GM23338 (cell line): Measurements from ENCODE around the gene PDE1C.

Experiments used
- CREB1 ChIP-seq: fragments of 250-450 bp; sonication (Bioruptor Pico); IDR thresholded peaks from 2 replicates; pipeline ENCODE4 v1.5.0; 2020; ENCODE audit warnings: low read depth, mild to moderate bottlenecking, moderate library complexity
- EZH2 ChIP-seq: fragments of 200-600 bp; sonication (generic); IDR thresholded peaks from one replicate; pipeline ENCODE4 v1.8.0; 2017; ENCODE audit warnings: antibody characterized with exemption, mild to moderate bottlenecking, low read depth; ENCODE audit not compliant: unreplicated experiment
- EZH2phosphoT487 ChIP-seq: fragments of 200-600 bp; sonication (generic); IDR thresholded peaks from one replicate; pipeline ENCODE4 v1.8.1; 2018; ENCODE audit warnings: antibody characterized with exemption; ENCODE audit not compliant: unreplicated experiment
- JUNB ChIP-seq: IDR thresholded peaks from one replicate; pipeline ENCODE4 v1.6.1; 2016; ENCODE audit warnings: antibody characterized with exemption; ENCODE audit not compliant: unreplicated experiment
- NANOG ChIP-seq: IDR thresholded peaks from 2 replicates; pipeline ENCODE4 v1.6.1; 2016; ENCODE audit warnings: antibody characterized with exemption, borderline replicate concordance
- POLR2AphosphoS5 ChIP-seq: IDR thresholded peaks from 2 replicates; pipeline ENCODE4 v1.6.1; 2016; ENCODE audit warnings: antibody characterized with exemption, low read depth
- STAT1 ChIP-seq: IDR thresholded peaks from one replicate; pipeline ENCODE4 v1.6.1; 2016; ENCODE audit warnings: antibody characterized with exemption; ENCODE audit not compliant: unreplicated experiment
- ZNF114 ChIP-seq: fragments of 250-450 bp; sonication (Bioruptor Pico); IDR thresholded peaks from 2 replicates; pipeline ENCODE4 v1.5.0; 2020; ENCODE audit warnings: mild to moderate bottlenecking, moderate library complexity
- ZNF331 ChIP-seq: fragments of 250-450 bp; sonication (Bioruptor Pico); IDR thresholded peaks from 2 replicates; pipeline ENCODE4 v1.5.0; 2020; ENCODE audit warnings: low read depth, mild to moderate bottlenecking, moderate library complexity
- TF ChIP-seq, protein P1 (sequence below), 2 experiments: fragments of 200-600 bp in 1 of 2; sonication (generic) in 1 of 2; conservative IDR thresholded peaks; 2 replicates each; pipeline versions ENCODE4 v1.5.1 to v1.6.1; 2016 to 2017; ENCODE audit warnings: antibody characterized with exemption in 2 of 2, low read depth in 2 of 2, mild to moderate bottlenecking in 2 of 2, moderate library complexity in 1 of 2
- TF ChIP-seq, protein P2 (sequence below): IDR thresholded peaks from one replicate; pipeline ENCODE4 v1.6.1; 2018; ENCODE audit warnings: antibody characterized with exemption; ENCODE audit not compliant: unreplicated experiment
- TF ChIP-seq, protein P3 (sequence below): IDR thresholded peaks from 2 replicates; pipeline ENCODE4 v1.6.1; 2016; ENCODE audit warnings: antibody characterized with exemption
- TF ChIP-seq, protein P4 (sequence below): fragments of 250-450 bp; sonication (Bioruptor Pico); IDR thresholded peaks from 2 replicates; pipeline ENCODE4 v1.5.0; 2020; ENCODE audit warnings: mild to moderate bottlenecking, moderate library complexity

DNA sequence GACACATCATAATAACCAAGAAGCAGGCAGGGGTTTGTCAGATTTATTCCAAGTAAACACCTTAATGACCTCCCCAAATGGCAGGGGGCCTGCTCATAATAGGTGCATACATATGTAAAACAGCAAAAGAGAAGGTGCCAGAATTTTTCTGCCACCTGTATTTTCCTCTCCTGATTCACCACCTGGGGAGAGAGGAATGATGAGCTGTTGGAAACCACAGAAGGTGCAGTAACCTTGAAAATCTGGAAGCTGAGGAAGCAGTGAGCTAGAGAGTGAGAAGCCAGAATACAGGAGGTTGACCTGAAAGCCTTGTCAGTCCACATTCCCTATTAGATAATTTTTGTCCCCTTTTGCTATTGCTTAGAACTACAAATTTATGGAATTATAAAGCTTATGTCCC, 46.2 kb upstream of the PDE1C start:
- TF ChIP-seq, protein P1, sequence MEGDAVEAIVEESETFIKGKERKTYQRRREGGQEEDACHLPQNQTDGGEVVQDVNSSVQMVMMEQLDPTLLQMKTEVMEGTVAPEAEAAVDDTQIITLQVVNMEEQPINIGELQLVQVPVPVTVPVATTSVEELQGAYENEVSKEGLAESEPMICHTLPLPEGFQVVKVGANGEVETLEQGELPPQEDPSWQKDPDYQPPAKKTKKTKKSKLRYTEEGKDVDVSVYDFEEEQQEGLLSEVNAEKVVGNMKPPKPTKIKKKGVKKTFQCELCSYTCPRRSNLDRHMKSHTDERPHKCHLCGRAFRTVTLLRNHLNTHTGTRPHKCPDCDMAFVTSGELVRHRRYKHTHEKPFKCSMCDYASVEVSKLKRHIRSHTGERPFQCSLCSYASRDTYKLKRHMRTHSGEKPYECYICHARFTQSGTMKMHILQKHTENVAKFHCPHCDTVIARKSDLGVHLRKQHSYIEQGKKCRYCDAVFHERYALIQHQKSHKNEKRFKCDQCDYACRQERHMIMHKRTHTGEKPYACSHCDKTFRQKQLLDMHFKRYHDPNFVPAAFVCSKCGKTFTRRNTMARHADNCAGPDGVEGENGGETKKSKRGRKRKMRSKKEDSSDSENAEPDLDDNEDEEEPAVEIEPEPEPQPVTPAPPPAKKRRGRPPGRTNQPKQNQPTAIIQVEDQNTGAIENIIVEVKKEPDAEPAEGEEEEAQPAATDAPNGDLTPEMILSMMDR (conservative IDR thresholded peaks at IDR 0.05; ENCODE audit: low read depth in 2 of 2) = no peak
- TF ChIP-seq EZH2phosphoT487 (no peak), CREB1 (no peak), EZH2 (no peak), POLR2AphosphoS5 (no peak), ZNF114 (CRISPR knock-in tag) (no peak), NANOG (no peak), ZNF331 (CRISPR knock-in tag) (no peak), JUNB (no peak), STAT1 (no peak)
- TF ChIP-seq, protein P2, sequence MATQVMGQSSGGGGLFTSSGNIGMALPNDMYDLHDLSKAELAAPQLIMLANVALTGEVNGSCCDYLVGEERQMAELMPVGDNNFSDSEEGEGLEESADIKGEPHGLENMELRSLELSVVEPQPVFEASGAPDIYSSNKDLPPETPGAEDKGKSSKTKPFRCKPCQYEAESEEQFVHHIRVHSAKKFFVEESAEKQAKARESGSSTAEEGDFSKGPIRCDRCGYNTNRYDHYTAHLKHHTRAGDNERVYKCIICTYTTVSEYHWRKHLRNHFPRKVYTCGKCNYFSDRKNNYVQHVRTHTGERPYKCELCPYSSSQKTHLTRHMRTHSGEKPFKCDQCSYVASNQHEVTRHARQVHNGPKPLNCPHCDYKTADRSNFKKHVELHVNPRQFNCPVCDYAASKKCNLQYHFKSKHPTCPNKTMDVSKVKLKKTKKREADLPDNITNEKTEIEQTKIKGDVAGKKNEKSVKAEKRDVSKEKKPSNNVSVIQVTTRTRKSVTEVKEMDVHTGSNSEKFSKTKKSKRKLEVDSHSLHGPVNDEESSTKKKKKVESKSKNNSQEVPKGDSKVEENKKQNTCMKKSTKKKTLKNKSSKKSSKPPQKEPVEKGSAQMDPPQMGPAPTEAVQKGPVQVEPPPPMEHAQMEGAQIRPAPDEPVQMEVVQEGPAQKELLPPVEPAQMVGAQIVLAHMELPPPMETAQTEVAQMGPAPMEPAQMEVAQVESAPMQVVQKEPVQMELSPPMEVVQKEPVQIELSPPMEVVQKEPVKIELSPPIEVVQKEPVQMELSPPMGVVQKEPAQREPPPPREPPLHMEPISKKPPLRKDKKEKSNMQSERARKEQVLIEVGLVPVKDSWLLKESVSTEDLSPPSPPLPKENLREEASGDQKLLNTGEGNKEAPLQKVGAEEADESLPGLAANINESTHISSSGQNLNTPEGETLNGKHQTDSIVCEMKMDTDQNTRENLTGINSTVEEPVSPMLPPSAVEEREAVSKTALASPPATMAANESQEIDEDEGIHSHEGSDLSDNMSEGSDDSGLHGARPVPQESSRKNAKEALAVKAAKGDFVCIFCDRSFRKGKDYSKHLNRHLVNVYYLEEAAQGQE = no peak
- TF ChIP-seq, protein P3, sequence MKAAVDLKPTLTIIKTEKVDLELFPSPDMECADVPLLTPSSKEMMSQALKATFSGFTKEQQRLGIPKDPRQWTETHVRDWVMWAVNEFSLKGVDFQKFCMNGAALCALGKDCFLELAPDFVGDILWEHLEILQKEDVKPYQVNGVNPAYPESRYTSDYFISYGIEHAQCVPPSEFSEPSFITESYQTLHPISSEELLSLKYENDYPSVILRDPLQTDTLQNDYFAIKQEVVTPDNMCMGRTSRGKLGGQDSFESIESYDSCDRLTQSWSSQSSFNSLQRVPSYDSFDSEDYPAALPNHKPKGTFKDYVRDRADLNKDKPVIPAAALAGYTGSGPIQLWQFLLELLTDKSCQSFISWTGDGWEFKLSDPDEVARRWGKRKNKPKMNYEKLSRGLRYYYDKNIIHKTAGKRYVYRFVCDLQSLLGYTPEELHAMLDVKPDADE = no peak
- TF ChIP-seq, protein P4, sequence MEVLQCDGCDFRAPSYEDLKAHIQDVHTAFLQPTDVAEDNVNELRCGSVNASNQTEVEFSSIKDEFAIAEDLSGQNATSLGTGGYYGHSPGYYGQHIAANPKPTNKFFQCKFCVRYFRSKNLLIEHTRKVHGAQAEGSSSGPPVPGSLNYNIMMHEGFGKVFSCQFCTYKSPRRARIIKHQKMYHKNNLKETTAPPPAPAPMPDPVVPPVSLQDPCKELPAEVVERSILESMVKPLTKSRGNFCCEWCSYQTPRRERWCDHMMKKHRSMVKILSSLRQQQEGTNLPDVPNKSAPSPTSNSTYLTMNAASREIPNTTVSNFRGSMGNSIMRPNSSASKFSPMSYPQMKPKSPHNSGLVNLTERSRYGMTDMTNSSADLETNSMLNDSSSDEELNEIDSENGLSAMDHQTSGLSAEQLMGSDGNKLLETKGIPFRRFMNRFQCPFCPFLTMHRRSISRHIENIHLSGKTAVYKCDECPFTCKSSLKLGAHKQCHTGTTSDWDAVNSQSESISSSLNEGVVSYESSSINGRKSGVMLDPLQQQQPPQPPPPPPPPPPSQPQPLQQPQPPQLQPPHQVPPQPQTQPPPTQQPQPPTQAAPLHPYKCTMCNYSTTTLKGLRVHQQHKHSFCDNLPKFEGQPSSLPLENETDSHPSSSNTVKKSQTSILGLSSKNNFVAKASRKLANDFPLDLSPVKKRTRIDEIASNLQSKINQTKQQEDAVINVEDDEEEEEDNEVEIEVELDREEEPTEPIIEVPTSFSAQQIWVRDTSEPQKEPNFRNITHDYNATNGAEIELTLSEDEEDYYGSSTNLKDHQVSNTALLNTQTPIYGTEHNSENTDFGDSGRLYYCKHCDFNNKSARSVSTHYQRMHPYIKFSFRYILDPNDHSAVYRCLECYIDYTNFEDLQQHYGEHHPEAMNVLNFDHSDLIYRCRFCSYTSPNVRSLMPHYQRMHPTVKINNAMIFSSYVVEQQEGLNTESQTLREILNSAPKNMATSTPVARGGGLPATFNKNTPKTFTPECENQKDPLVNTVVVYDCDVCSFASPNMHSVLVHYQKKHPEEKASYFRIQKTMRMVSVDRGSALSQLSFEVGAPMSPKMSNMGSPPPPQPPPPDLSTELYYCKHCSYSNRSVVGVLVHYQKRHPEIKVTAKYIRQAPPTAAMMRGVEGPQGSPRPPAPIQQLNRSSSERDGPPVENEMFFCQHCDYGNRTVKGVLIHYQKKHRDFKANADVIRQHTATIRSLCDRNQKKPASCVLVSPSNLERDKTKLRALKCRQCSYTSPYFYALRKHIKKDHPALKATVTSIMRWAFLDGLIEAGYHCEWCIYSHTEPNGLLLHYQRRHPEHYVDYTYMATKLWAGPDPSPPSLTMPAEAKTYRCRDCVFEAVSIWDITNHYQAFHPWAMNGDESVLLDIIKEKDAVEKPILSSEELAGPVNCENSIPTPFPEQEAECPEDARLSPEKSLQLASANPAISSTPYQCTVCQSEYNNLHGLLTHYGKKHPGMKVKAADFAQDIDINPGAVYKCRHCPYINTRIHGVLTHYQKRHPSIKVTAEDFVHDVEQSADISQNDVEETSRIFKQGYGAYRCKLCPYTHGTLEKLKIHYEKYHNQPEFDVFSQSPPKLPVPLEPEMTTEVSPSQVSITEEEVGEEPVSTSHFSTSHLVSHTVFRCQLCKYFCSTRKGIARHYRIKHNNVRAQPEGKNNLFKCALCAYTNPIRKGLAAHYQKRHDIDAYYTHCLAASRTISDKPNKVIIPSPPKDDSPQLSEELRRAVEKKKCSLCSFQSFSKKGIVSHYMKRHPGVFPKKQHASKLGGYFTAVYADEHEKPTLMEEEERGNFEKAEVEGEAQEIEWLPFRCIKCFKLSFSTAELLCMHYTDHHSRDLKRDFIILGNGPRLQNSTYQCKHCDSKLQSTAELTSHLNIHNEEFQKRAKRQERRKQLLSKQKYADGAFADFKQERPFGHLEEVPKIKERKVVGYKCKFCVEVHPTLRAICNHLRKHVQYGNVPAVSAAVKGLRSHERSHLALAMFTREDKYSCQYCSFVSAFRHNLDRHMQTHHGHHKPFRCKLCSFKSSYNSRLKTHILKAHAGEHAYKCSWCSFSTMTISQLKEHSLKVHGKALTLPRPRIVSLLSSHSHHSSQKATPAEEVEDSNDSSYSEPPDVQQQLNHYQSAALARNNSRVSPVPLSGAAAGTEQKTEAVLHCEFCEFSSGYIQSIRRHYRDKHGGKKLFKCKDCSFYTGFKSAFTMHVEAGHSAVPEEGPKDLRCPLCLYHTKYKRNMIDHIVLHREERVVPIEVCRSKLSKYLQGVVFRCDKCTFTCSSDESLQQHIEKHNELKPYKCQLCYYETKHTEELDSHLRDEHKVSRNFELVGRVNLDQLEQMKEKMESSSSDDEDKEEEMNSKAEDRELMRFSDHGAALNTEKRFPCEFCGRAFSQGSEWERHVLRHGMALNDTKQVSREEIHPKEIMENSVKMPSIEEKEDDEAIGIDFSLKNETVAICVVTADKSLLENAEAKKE (CRISPR knock-in tag) = no peak
